Sigmoid colon (tissue), 7 donors: ENCODE data around the gene TAS2R8. TPM values are rescaled to one million over a fixed set of nuclear protein-coding genes. Genes with fewer than 3 reads are reported as not detected.

Source experiments
- DNase-seq: peaks from one replicate; pipeline ENCODE4 v3.0.0-alpha.2; 2019
- H3K27ac ChIP-seq, 4 donors: fragments of 200-600 bp; sonication (generic); one replicate each; pipeline ENCODE4 v1.5.1; 2016 to 2019; ENCODE audit warnings: mild to moderate bottlenecking in 1 of 4
- H3K27me3 ChIP-seq, 3 donors: fragments of 200-600 bp; sonication (generic); one replicate each; pipeline ENCODE4 v1.5.1; 2019; ENCODE audit warnings: mild to moderate bottlenecking in 1 of 3
- H3K36me3 ChIP-seq, 4 donors: fragments of 200-600 bp; sonication (generic); one replicate each; pipeline ENCODE4 v1.5.1; 2016 to 2019
- H3K4me1 ChIP-seq, 4 donors: fragments of 200-600 bp; sonication (generic); one replicate each; pipeline ENCODE4 v1.5.1; 2017 to 2019
- H3K4me3 ChIP-seq, 4 donors: fragments of 200-600 bp; sonication (generic); one replicate each; pipeline ENCODE4 v1.5.1; 2017 to 2019; ENCODE audit warnings: mild to moderate bottlenecking in 2 of 4, moderate library complexity in 1 of 4
- H3K9me3 ChIP-seq, 4 donors: fragments of 200-600 bp in 3 of 4; sonication (generic) in 3 of 4; one replicate each; pipeline versions ENCODE4 v1.5.1 to v1.6.1; 2013 to 2019
- EP300 ChIP-seq, 4 donors: sonication (generic); formaldehyde crosslinking; IDR thresholded peaks; one replicate each; pipeline ENCODE4 v1.6.1; 2017; ENCODE audit warnings: antibody characterized with exemption in 4 of 4
- POLR2A ChIP-seq, 2 donors: fragments of 450-650 bp; IDR thresholded peaks; one replicate each; pipeline ENCODE4 v1.6.1; 2016; ENCODE audit warnings: antibody characterized with exemption in 2 of 2, mild to moderate bottlenecking in 2 of 2, moderate library complexity in 2 of 2
- POLR2AphosphoS5 ChIP-seq, 4 donors: sonication (generic); formaldehyde crosslinking; IDR thresholded peaks; one replicate each; pipeline ENCODE4 v1.6.1; 2017; ENCODE audit warnings: antibody characterized with exemption in 4 of 4
- WGBS, 2 donors: extraction: QIAGEN DNeasy Blood & Tissue Kit; methylation state at CpG; one replicate each; pipeline ENCODE4 v1.1.7; 2013; 5-methylcytosine and 5-hydroxymethylcytosine counted together
- intact Hi-C: fragments of 100-400 bp; cut with DNase I; formaldehyde crosslinking; loops from one replicate; pipeline ENCODE4 v1.15.1; 2023
- polyA plus RNA-seq, 3 donors: library from polyadenylated mRNA; stranded (reverse); fragments of 200-250 nt; gene quantifications; one replicate each; pipeline ENCODE4 v1.2.3, GENCODE V29; 2013
- total RNA-seq, 4 donors: library from RNA; depleted of rRNA; stranded (reverse); fragments of >200 nt; gene quantifications; one replicate each; pipeline ENCODE4 v1.1.0, GENCODE V29; 2016
- TF ChIP-seq, protein P1 (sequence below), 4 experiments: fragments of 450-650 bp in 3 of 4; fragments of 200-600 bp in 1 of 4; IDR thresholded peaks; one replicate each; pipeline ENCODE4 v1.5.1; 2016 to 2019; ENCODE audit warnings: antibody characterized with exemption in 4 of 4, mild to moderate bottlenecking in 3 of 4, moderate library complexity in 2 of 4
- donor health status: healthy with polysubstance abuse.
- donor health status: Bipolar disorder and iron deficiency.
- donor health status: healthy.

The TAS2R8 gene
- total and polyA plus RNA-seq, 7 donors = 0.49 TPM; not detected in 6

DNA sequence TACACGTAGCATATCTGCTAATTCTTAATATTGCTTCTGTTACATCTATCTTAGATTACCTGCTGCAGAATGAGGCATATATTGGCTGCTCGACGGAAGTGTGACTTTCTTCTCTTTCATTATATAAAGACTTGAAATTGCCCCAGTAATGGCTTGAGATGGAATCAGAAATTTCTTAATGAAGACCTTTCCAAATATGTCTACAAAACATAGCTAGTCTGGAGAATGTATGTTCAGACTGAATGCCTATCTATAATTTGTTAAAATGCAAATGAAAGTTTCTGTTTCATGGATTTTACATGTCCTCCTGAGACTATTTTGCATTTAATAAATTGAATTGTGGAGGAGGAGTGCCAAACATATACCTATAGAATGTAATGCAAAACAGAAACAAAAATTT is 19.2 kb upstream of the TAS2R8 start, which contains the start of gene TAS2R10:
Gene TAS2R10 (minus strand): TSS at position 101 of the 400 bp plus-strand sequence. CDS start 89 bp downstream, at position 12.
- no peaks in the 10 kb centered on the region for H3K36me3 ChIP-seq
- no peak within 1 kb of the TSS for H3K4me3 ChIP-seq
- 87 to 95% methylated on average over 3 of the region's 3 CpGs for WGBS, 2 donors
- TF ChIP-seq POLR2AphosphoS5 (IDR thresholded peaks at IDR 0.05) = no peak
- no peak for TF ChIP-seq POLR2A (IDR thresholded peaks at IDR 0.05)
- TF ChIP-seq, protein P1, sequence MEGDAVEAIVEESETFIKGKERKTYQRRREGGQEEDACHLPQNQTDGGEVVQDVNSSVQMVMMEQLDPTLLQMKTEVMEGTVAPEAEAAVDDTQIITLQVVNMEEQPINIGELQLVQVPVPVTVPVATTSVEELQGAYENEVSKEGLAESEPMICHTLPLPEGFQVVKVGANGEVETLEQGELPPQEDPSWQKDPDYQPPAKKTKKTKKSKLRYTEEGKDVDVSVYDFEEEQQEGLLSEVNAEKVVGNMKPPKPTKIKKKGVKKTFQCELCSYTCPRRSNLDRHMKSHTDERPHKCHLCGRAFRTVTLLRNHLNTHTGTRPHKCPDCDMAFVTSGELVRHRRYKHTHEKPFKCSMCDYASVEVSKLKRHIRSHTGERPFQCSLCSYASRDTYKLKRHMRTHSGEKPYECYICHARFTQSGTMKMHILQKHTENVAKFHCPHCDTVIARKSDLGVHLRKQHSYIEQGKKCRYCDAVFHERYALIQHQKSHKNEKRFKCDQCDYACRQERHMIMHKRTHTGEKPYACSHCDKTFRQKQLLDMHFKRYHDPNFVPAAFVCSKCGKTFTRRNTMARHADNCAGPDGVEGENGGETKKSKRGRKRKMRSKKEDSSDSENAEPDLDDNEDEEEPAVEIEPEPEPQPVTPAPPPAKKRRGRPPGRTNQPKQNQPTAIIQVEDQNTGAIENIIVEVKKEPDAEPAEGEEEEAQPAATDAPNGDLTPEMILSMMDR (IDR thresholded peaks at IDR 0.05) = no peak
- no peak for TF ChIP-seq EP300 (IDR thresholded peaks at IDR 0.05)
- no peak within 1 kb of the TSS for H3K27ac ChIP-seq
- no peaks in the 10 kb centered on the region for H3K9me3 ChIP-seq
- no peaks in the 10 kb centered on the region for H3K4me1 ChIP-seq
- no peak for DNase-seq
- intact Hi-C loops = no loop called here
- H3K27me3 ChIP-seq = no peaks in the 10 kb centered on the region

DNA sequence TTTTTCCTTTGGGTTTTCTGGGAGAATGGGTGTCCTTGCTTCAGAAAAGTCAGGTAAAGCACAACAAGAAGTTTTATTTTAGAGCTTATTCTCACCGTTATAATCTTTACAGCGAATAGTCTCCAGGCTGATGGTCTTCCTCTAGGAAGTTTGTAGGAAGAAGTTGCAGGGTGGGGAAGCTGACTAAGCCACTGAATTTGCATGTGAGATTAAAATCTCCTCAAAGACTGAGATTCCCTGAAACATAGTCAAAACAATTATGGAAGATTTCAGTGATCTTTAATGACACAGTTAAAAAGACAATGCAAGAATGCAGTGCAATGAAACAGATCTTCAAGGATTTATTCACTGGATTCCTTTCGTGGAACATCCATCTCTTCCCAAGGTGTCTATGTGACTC is 17.9 kb upstream of the TAS2R8 start:
- no peak for TF ChIP-seq EP300 (IDR thresholded peaks at IDR 0.05)
- no peak for TF ChIP-seq POLR2A (IDR thresholded peaks at IDR 0.05)
- no peak for TF ChIP-seq POLR2AphosphoS5 (IDR thresholded peaks at IDR 0.05)
- TF ChIP-seq, protein P1 (IDR thresholded peaks at IDR 0.05) = no peak
- no peak overlapping the region for H3K4me3 ChIP-seq
- H3K4me1 ChIP-seq = no peaks in the 10 kb centered on the region
- intact Hi-C loops = no loop called here
- no peak for DNase-seq
- H3K9me3 ChIP-seq = no peaks in the 10 kb centered on the region
- H3K27me3 ChIP-seq = no peaks in the 10 kb centered on the region
- H3K27ac ChIP-seq = no peak overlapping the region
- WGBS, 2 donors = 85 to 89% methylated on average over 3 of the region's 3 CpGs
- no peaks in the 10 kb centered on the region for H3K36me3 ChIP-seq

DNA sequence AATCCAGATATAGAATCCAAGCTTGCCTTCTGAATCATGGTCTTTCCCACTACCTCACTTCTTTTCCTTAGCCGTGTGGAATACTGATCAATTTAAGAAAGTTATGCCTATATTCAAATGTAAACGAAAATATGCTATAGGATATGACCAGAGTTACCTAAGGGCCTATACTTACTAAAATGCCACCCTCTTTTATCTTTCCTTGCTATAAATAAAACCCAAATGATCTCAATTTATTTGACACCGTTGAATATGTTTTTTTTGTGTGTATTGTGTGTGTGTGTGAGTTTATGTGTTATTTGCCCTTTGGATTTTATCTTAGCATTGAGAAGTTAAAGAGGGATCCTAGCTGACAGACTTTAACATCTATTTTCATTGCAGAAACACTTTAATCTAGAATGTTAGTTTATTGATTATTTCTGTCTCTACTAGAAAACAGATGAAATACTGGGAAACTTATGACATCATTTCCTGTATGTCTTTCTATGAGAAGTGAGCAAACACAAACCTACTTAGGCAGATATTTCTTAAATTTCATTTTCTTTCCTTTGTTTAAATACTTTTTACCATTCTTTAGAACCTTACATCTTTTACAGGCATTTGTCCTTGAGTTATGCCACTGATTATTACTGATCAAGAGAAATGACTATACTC is 4.9 kb upstream of the TAS2R8 start:
- Histone ChIP-seq H3K4me3 (no peak overlapping the region), H3K9me3 (peaks cover 0 to 3% (median 0%) of the 10 kb centered on the region in 4 donors), H3K4me1 (no peaks in the 10 kb centered on the region), H3K27me3 (no peaks in the 10 kb centered on the region), H3K36me3 (no peaks in the 10 kb centered on the region), H3K27ac (no peak overlapping the region)
- intact Hi-C loops = no loop called here
- no peak for DNase-seq
- 66 to 80% methylated on average over 3 of the region's 3 CpGs for WGBS, 2 donors
- no peak for TF ChIP-seq POLR2A (IDR thresholded peaks at IDR 0.05)
- TF ChIP-seq, protein P1 (IDR thresholded peaks at IDR 0.05) = no peak
- TF ChIP-seq EP300 (IDR thresholded peaks at IDR 0.05) = no peak
- no peak for TF ChIP-seq POLR2AphosphoS5 (IDR thresholded peaks at IDR 0.05)

DNA sequence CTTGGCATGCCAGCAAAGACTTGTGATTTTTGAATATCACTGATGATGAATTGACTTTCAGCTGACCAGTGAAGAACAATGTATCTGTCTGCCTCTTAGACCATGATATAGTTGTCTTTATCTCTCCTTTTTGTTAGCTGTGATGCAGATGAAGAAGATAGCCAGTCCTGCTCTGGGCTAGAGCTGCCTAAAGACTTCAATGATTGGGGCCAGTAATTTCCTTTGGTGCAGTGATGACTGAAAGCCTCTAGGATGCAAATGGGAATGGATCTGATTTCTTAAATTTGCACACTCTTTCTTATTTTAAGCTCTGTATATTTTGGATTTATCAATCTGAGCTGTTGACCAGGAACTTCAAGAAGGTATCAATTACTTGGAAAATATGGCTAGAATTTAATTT is 3.0 kb upstream of the TAS2R8 start, which contains the start of gene TAS2R9:
Gene TAS2R9 (minus strand): TSS at position 101 of the 400 bp plus-strand sequence. CDS start 93 bp downstream, at position 8.
- DNase-seq = no peak
- Histone ChIP-seq H3K36me3 (no peaks in the 10 kb centered on the region), H3K9me3 (no peaks in the 10 kb centered on the region), H3K4me1 (no peaks in the 10 kb centered on the region), H3K27me3 (no peaks in the 10 kb centered on the region), H3K27ac (no peak within 1 kb of the TSS), H3K4me3 (no peak within 1 kb of the TSS)
- intact Hi-C loops = no loop called here
- no peak for TF ChIP-seq POLR2A (IDR thresholded peaks at IDR 0.05)
- no peak for TF ChIP-seq POLR2AphosphoS5 (IDR thresholded peaks at IDR 0.05)
- TF ChIP-seq EP300 (IDR thresholded peaks at IDR 0.05) = no peak
- TF ChIP-seq, protein P1 (IDR thresholded peaks at IDR 0.05) = no peak

DNA sequence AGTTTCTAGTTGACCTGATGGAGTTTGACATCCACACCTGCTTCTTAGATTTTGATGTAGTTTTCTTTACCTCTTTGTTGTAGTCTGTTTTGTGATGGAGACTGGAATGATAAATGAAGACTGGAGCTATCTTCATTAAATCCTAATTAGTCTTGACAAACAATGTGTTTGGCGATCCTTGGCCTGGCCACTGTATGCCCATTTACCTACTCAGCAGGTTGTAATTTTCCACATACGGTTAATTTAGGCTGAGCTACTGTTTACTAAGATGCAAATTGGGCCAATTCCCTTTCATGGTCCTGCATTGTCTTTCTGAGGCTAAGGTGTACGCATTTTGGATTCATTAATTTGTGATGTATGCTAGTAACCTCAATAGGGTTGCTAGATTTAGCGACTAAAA is 4.5 kb downstream of the TAS2R8 start, which contains the start of gene TAS2R7:
Gene TAS2R7 (minus strand): TSS at position 41 of the 400 bp plus-strand sequence. CDS start 57 bp downstream, outside the sequence.
- Histone ChIP-seq H3K27ac (no peak within 1 kb of the TSS), H3K4me3 (no peak within 1 kb of the TSS), H3K9me3 (no peaks in the 10 kb centered on the region), H3K36me3 (no peaks in the 10 kb centered on the region), H3K4me1 (no peaks in the 10 kb centered on the region), H3K27me3 (no peaks in the 10 kb centered on the region)
- intact Hi-C loops = no loop called here
- TF ChIP-seq, protein P1 (IDR thresholded peaks at IDR 0.05) = no peak
- TF ChIP-seq EP300 (IDR thresholded peaks at IDR 0.05) (no peak), POLR2AphosphoS5 (IDR thresholded peaks at IDR 0.05) (no peak), POLR2A (IDR thresholded peaks at IDR 0.05) (no peak)
- DNase-seq = no peak
- 70 to 73% methylated on average over 4 of the region's 4 CpGs for WGBS, 2 donors
